PFSK-1 (cell line): Measurements from ENCODE around the gene E2F4. TPM values are rescaled to one million over a fixed set of nuclear protein-coding genes. Genes with fewer than 3 reads are reported as not detected.
A peak's percentile ranks its signal among the peaks of the same experiment; 100 is the strongest.

Experiments used
- FOXP2 ChIP-seq: optimal IDR thresholded peaks from 2 replicates; pipeline ENCODE3; 2011; ENCODE audit warnings: borderline replicate concordance, control low read depth, inconsistent platforms; ENCODE audit not compliant: insufficient read depth; ENCODE audit errors: extremely low read length, extremely low read depth
- POLR2AphosphoS5 ChIP-seq: IDR thresholded peaks from 2 replicates; pipeline ENCODE4 v1.6.1; 2012; ENCODE audit warnings: low read depth, mild to moderate bottlenecking, control low read depth, low read length, moderate library complexity
- REST ChIP-seq, 2 experiments: IDR thresholded peaks; 2 replicates each; pipeline versions ENCODE4 v1.6.1 to v1.8.0; 2011 to 2012; ENCODE audit warnings: low read depth in 2 of 2, low read length in 2 of 2, control low read depth in 1 of 2, inconsistent platforms in 1 of 2, mild to moderate bottlenecking in 1 of 2, moderate library complexity in 1 of 2; ENCODE audit not compliant: insufficient read depth in 1 of 2
- SIN3A ChIP-seq: IDR thresholded peaks from 2 replicates; pipeline ENCODE4 v1.6.1; 2012; ENCODE audit warnings: mild to moderate bottlenecking, low read length, moderate library complexity, borderline replicate concordance; ENCODE audit not compliant: insufficient read depth
- TAF1 ChIP-seq: IDR thresholded peaks from 2 replicates; pipeline ENCODE4 v1.6.1; 2012; ENCODE audit warnings: low read length, control low read depth, borderline replicate concordance; ENCODE audit not compliant: insufficient read depth
- polyA plus RNA-seq: library from polyadenylated mRNA; unstranded; fragments of >200 nt; gene quantifications from one replicate; pipeline ENCODE4 v1.2.1, GENCODE V29; 2012; ENCODE audit warnings: low read depth, missing spikeins; ENCODE audit not compliant: insufficient read length

The E2F4 gene, protein sequence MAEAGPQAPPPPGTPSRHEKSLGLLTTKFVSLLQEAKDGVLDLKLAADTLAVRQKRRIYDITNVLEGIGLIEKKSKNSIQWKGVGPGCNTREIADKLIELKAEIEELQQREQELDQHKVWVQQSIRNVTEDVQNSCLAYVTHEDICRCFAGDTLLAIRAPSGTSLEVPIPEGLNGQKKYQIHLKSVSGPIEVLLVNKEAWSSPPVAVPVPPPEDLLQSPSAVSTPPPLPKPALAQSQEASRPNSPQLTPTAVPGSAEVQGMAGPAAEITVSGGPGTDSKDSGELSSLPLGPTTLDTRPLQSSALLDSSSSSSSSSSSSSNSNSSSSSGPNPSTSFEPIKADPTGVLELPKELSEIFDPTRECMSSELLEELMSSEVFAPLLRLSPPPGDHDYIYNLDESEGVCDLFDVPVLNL
- polyA plus RNA-seq = 67.2 TPM

GRCh38 chr16:67191995-67192681, at the start of gene E2F4:
Gene E2F4, plus strand, starts transcription at chr16:67192155. Its CDS starts 73 bp downstream, at chr16:67192228.
- TF ChIP-seq REST (IDR thresholded peaks at IDR 0.05; ENCODE audit: insufficient read depth in 1 of 2, low read depth in 2 of 2, low read length in 2 of 2) = no peak
- TF ChIP-seq POLR2AphosphoS5 = peak; percentile 49; the same call in 1 of the 2 replicates
- no peak for TF ChIP-seq FOXP2
- 0 out of 2 replicates have a peak, but pooled peaks have one; percentile 54 for TF ChIP-seq TAF1

DNA sequence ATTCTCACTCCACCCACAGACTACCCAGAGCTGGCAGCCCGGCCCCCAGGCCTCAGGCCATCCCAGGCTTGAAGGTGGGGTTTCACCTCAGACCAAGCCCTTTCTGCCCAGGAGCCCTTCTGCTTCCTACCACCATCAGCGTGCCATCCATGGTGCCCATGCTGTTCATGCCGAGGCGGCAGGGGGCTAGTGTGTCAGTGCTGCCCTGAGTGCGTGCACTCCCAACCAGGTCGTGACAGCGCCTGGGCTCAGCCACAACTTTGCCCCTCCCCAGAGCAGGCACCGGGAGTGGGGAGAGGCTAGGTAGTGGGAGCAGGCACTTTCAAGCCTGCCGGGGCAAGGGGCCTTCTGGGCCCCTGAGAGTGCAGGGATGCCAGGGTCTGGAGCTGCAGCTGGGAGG, 49.6 kb upstream of the E2F4 start:
- TF ChIP-seq SIN3A = no peak
- no peak for TF ChIP-seq TAF1
- no peak for TF ChIP-seq POLR2AphosphoS5
- no peak for TF ChIP-seq REST (IDR thresholded peaks at IDR 0.05; ENCODE audit: insufficient read depth in 1 of 2, low read depth in 2 of 2, low read length in 2 of 2)
- no peak for TF ChIP-seq FOXP2

DNA sequence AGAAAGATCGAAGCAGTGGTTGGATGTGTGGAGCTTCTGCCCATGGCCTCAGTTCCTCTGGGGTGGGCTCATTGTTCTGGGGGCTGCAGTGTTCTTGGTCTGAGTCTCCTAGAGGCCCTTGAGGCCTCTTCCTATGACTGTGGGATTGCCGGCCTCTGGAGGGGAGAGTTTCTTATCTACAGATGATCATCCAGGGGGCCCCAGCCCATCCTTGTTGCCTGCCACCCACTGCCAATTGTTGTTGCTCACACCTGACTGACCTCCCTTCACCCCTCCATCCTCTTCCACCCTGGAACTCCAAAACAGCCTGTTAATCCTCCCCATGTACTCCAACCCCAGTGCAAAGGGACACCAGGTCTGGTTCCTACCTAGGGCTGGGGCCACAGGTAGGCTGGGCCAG, 47.0 kb upstream of the E2F4 start:
- TF ChIP-seq SIN3A (no peak), FOXP2 (no peak), REST (IDR thresholded peaks at IDR 0.05; ENCODE audit: insufficient read depth in 1 of 2, low read depth in 2 of 2, low read length in 2 of 2) (no peak), TAF1 (no peak), POLR2AphosphoS5 (no peak)

DNA sequence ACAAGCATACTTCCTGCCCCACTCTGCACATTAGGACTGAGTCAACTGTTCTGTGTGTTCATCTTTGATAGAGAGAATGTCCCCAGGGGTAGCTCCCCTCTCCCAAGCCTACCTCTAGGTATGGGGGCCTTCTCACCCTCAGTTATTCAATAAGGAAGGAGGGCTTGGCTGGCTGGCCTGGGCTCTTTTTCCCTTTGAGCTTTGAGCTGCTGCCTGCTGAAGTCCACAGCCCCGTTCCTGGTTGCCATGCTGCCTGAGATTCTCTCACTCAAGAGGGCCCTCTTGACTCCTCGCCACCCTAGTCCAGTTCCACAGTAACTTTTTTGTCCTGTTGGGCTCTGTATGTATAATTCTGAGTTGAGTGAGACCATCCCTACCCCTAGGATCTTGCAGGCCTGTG, 46.2 kb upstream of the E2F4 start:
- TF ChIP-seq TAF1 (no peak), POLR2AphosphoS5 (no peak), REST (IDR thresholded peaks at IDR 0.05; ENCODE audit: insufficient read depth in 1 of 2, low read depth in 2 of 2, low read length in 2 of 2) (no peak), SIN3A (no peak)
